ENCODE results near the gene ODF4.

Gene ODF4

DNA sequence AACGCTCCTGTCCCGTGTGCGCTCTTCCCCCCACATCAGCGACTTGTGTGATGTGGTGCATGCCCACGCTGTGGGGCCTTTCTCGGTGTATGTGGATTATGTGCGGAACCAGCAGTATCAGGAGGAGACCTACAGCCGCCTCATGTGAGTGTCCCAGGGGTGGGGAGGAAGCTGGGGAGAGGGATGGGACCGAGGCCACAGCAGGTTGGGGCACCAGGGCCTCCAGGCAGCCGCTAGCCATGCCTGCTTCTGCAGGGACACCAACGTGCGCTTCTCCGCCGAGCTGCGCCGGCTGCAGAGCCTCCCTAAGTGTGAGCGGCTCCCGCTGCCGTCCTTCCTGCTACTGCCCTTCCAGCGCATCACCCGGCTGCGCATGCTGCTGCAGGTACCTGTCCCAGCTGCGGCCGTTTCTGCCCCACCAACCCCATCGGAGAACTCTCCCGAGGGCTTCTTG, 23.8 kb upstream of the ODF4 start:
- TF ChIP-seq POLR2A (IDR thresholded peaks at IDR 0.05; ENCODE audit: low read length) (no peak), GATA1 (IDR thresholded peaks at IDR 0.05; ENCODE audit: low read depth, low read length) (no peak)
- DNase-seq, result no peak

GRCh38 chr17:8318010-8318935, 21.4 kb upstream of the ODF4 start:
- no peak for TF ChIP-seq POLR2A (IDR thresholded peaks at IDR 0.05; ENCODE audit: low read length)
- TF ChIP-seq GATA1 (IDR thresholded peaks at IDR 0.05; ENCODE audit: low read depth, low read length), result no peak
- no peak for DNase-seq

GRCh38 chr17:8320262-8320661, 19.4 kb upstream of the ODF4 start:
- TF ChIP-seq POLR2A (IDR thresholded peaks at IDR 0.05; ENCODE audit: low read length) (no peak), GATA1 (IDR thresholded peaks at IDR 0.05; ENCODE audit: low read depth, low read length) (no peak)
- no peak for DNase-seq

- peak in 1 of 2 experiments; percentile 28 for DNase-seq
- TF ChIP-seq GATA1 (IDR thresholded peaks at IDR 0.05; ENCODE audit: low read depth, low read length) (no peak), POLR2A (IDR thresholded peaks at IDR 0.05; ENCODE audit: low read length) (no peak)
These were observed 18.6 kb upstream of the ODF4 start for GRCh38 chr17:8320990-8321389.

DNA sequence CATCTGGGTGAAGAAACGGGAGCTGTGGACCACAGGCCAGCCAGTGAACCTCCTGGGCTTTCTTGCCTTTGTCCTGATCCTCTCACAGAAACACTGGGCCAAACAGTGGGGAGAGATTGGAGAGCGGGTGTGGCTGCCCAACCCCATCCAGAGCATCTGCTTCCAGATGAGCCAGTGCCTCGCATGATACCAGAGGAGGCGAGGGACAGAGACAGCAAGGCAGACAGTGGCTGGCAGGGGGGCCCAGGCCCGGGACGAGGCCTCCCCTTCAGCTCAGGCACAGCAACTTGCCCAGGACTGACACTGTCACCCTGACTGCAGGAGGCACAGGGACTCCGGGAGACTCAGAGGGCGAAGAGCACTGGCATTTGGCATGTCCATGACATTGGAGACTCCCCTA, 17.6 kb upstream of the ODF4 start:
- peak in 1 of 2 experiments; percentile 50 for DNase-seq
- no peak for TF ChIP-seq POLR2A (IDR thresholded peaks at IDR 0.05; ENCODE audit: low read length)
- no peak for TF ChIP-seq GATA1 (IDR thresholded peaks at IDR 0.05; ENCODE audit: low read depth, low read length)

- TF ChIP-seq POLR2A (IDR thresholded peaks at IDR 0.05; ENCODE audit: low read length), result no peak
- no peak for TF ChIP-seq GATA1 (IDR thresholded peaks at IDR 0.05; ENCODE audit: low read depth, low read length)
These were observed 15.5 kb upstream of the ODF4 start for GRCh38 chr17:8324132-8324531.

GRCh38 chr17:8324923-8325322, 14.7 kb upstream of the ODF4 start:
- TF ChIP-seq GATA1 (IDR thresholded peaks at IDR 0.05; ENCODE audit: low read depth, low read length) (no peak), POLR2A (IDR thresholded peaks at IDR 0.05; ENCODE audit: low read length) (no peak)
- DNase-seq, result no peak

More at GRCh38 chr17:8324132-8324531, 15.5 kb upstream of the ODF4 start:
- no peak for DNase-seq

- no peak for TF ChIP-seq POLR2A (IDR thresholded peaks at IDR 0.05; ENCODE audit: low read length)
- TF ChIP-seq GATA1 (IDR thresholded peaks at IDR 0.05; ENCODE audit: low read depth, low read length), result no peak
- DNase-seq, result peak; percentile 54 to 60
These were observed 12.9 kb upstream of the ODF4 start for GRCh38 chr17:8326511-8327302.

DNA sequence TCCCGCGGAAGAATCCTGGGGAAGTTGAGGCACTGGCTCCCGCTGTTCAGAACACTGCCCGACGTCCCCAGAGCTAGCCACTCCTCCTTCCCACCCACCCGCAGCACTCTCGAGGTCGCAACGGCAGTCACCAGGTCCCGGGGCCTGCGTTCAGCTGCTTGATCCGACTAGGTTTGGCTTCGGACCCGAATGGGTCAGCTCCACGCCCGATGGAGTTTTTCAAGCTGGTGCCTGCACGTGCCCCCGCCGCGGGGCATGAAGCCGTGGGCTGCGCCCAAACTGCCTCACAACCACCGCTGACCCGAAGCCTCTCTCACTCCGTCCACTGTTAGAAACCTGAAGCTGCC, 12.4 kb upstream of the ODF4 start:
- no peak for TF ChIP-seq GATA1 (IDR thresholded peaks at IDR 0.05; ENCODE audit: low read depth, low read length)
- TF ChIP-seq POLR2A (IDR thresholded peaks at IDR 0.05; ENCODE audit: low read length), result no peak
- no peak for DNase-seq

DNA sequence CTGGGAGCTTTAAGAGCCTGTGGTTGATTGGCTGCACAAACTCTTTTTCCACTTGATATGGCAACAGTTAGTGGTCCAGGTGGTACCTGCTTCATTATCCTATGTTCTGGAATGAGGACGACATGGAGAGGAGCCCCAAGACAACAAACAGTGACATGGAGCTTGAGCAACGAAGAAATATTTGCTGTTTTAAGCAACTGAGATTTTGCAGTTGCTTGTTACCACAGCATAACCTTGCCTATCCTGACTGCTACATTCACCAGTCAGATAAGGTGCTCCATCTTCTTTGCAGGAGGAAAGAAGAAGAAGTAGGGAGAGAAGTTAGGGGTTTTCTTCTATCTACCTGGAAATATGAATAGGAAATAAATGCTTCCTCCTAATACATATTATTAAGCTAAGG, 7.5 kb upstream of the ODF4 start:
- TF ChIP-seq GATA1 (IDR thresholded peaks at IDR 0.05; ENCODE audit: low read depth, low read length) (no peak), POLR2A (IDR thresholded peaks at IDR 0.05; ENCODE audit: low read length) (no peak)

DNA sequence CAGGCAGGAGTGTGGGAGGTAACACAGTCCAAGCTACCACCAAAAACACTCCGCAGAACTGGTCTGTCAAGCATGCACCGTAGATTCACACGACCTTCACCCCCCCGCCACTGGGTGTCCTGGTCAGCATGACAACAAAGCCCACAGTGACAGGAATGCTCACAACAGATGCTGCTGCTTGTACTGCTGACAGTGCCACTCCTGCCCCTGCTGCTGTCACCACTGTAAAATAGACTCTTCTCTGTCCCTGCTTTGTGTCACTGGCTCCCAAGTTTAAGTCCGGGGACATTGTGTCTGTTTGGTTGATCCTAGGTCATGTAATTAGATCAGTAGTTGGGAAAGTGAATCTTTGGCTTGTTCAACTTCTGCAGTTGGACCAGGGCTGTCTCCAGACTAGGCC, 7.0 kb upstream of the ODF4 start:
- DNase-seq, result no peak
- TF ChIP-seq GATA1 (IDR thresholded peaks at IDR 0.05; ENCODE audit: low read depth, low read length) (no peak), POLR2A (IDR thresholded peaks at IDR 0.05; ENCODE audit: low read length) (no peak)

More for the DNA sequence above, 7.5 kb upstream of the ODF4 start:
- no peak for DNase-seq

GRCh38 chr17:8333281-8333680, 6.4 kb upstream of the ODF4 start:
- DNase-seq, result no peak
- TF ChIP-seq GATA1 (IDR thresholded peaks at IDR 0.05; ENCODE audit: low read depth, low read length), result no peak
- TF ChIP-seq POLR2A (IDR thresholded peaks at IDR 0.05; ENCODE audit: low read length), result no peak

DNA sequence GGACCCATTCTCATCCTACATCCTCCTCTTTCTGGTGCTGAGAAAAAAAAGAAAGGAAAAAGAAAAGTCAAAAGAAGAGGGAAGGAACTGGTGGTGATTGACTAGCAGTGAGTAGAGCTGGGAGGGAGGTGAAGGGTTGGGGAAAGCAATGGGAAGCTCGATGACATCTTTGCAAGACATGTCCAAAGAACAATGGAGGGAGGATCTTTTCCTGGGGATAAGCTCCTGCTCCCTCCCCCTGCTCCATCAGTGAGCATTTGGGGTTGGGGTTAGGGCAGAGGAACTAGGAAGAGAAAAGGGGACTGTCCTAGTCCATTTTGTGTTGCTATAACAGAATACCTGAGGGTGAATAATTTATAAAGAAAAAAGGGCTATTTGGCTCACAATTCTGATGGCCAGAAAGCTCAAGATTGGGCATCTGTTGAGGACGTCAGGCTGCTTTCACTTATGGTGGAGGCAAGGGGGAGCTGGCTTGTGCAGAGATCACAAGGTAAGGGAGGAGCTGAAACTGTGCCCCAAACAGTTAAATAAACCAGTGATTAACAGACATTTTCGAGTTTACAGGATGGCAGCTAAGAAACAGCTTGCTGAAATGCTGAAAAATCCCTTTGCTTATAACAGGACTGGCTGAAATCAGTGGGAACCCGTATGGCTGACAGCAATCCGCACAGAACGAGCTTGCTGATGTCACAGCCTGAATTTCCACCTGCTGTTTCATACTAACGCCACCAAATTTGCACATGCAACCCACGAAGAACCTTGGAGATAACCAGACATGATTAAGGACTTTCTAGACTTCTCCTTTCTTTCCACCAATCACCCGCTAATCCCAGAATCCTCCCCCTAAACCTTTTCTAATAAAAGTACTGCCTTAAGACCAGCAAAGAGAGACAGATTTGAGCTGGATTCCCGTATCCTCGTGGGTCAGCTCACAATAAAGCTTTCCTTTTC, 1.6 kb upstream of the ODF4 start:
- TF ChIP-seq GATA1 (IDR thresholded peaks at IDR 0.05; ENCODE audit: low read depth, low read length) (no peak), POLR2A (IDR thresholded peaks at IDR 0.05; ENCODE audit: low read length) (no peak)
- peak in 1 of 2 experiments; percentile 17 for DNase-seq
